Thoracic aorta (tissue), 2 donors: Measurements from ENCODE around the gene TBX4. TPM values are rescaled to one million over a fixed set of nuclear protein-coding genes. Genes with fewer than 3 reads are reported as not detected.

Experiments
- ATAC-seq: fragments of 150-250 bp; one replicate; pipeline ENCODE4 v1.8.0; 2017; ENCODE audit warnings: low read depth; ENCODE audit not compliant: insufficient number of reproducible peaks, low FRiP score
- DNase-seq: peaks from one replicate; pipeline ENCODE4 v3.0.0-alpha.2; 2020; ENCODE audit warnings: low spot score
- H3K27ac ChIP-seq, 2 donors: fragments of 200-600 bp; sonication (generic); 1 replicate in 1 of 2; 2 replicates in 1 of 2; pipeline ENCODE4 v1.5.1; 2016; ENCODE audit warnings: mild to moderate bottlenecking in 2 of 2, moderate library complexity in 2 of 2
- H3K27me3 ChIP-seq: fragments of 200-600 bp; sonication (generic); replicated peaks from 2 replicates; pipeline ENCODE4 v1.6.0; 2016; ENCODE audit warnings: mild to moderate bottlenecking; ENCODE audit not compliant: insufficient read depth
- H3K36me3 ChIP-seq: fragments of 200-600 bp; sonication (generic); one replicate; pipeline ENCODE4 v1.5.1; 2016
- H3K4me1 ChIP-seq, 2 donors: fragments of 200-600 bp; sonication (generic); 1 replicate in 1 of 2; 2 replicates in 1 of 2; pipeline versions ENCODE4 v1.5.1 to v1.6.0; 2016; ENCODE audit warnings: low read depth in 2 of 2, mild to moderate bottlenecking in 1 of 2; ENCODE audit not compliant: control insufficient read depth in 1 of 2
- H3K4me3 ChIP-seq: fragments of 200-600 bp; sonication (generic); 2 replicates; pipeline ENCODE4 v1.5.1; 2016; ENCODE audit warnings: mild to moderate bottlenecking
- H3K9me3 ChIP-seq: fragments of 200-600 bp; sonication (generic); 2 replicates; pipeline ENCODE4 v1.5.1; 2016
- total RNA-seq, 2 donors: library from RNA; depleted of rRNA; stranded (reverse); fragments of >200 nt; gene quantifications; one replicate each; pipeline versions ENCODE4 v1.1.0 to v1.2.3, GENCODE V29; 2016
- TF ChIP-seq, protein P1 (sequence below): fragments of 200-600 bp; sonication (generic); IDR thresholded peaks from one replicate; pipeline ENCODE4 v1.5.1; 2019; ENCODE audit warnings: antibody characterized with exemption

The TBX4 gene
- total RNA-seq, 2 donors from 2014 or later: not detected

DNA sequence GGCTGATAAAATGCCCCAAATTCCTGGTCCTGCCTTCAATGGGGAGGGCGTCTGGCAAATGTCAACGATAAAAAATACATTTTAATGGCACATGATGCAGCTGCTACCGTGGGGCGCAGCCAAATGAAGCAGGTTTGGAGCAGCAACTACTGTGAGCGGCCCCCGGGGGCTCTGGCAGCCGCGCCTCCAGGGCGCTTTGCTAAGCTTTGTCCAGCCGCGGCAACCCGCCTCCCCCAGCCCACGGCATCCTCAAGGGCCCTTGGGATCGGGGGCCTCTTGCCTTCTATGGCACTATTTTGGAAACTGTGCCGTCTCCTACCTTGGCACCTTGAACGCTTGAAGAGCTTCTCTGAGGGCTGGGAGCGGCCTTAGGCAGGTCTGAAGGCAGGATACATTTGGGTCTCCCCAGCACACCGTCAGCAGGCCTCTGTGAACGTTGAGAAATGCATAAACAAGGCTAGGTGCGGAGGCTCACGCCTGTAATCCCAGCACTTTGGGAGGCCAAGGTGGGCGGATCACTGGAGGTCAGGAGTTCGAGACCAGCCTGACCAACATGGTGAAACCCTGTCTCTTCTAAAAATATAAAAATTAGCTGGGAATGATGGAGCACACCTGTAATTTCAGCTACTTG lies 25.1 kb downstream of the TBX4 start:
- TF ChIP-seq, protein P1, sequence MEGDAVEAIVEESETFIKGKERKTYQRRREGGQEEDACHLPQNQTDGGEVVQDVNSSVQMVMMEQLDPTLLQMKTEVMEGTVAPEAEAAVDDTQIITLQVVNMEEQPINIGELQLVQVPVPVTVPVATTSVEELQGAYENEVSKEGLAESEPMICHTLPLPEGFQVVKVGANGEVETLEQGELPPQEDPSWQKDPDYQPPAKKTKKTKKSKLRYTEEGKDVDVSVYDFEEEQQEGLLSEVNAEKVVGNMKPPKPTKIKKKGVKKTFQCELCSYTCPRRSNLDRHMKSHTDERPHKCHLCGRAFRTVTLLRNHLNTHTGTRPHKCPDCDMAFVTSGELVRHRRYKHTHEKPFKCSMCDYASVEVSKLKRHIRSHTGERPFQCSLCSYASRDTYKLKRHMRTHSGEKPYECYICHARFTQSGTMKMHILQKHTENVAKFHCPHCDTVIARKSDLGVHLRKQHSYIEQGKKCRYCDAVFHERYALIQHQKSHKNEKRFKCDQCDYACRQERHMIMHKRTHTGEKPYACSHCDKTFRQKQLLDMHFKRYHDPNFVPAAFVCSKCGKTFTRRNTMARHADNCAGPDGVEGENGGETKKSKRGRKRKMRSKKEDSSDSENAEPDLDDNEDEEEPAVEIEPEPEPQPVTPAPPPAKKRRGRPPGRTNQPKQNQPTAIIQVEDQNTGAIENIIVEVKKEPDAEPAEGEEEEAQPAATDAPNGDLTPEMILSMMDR: no peak
- H3K4me3 ChIP-seq: no peak overlapping the region
- no peak overlapping the region for H3K27ac ChIP-seq
- ATAC-seq: no peak
- H3K9me3 ChIP-seq: no peaks in the 10 kb centered on the region
- no peaks in the 10 kb centered on the region for H3K36me3 ChIP-seq
- H3K4me1 ChIP-seq: no peaks in the 10 kb centered on the region
- no peaks in the 10 kb centered on the region for H3K27me3 ChIP-seq
- no peak for DNase-seq

DNA sequence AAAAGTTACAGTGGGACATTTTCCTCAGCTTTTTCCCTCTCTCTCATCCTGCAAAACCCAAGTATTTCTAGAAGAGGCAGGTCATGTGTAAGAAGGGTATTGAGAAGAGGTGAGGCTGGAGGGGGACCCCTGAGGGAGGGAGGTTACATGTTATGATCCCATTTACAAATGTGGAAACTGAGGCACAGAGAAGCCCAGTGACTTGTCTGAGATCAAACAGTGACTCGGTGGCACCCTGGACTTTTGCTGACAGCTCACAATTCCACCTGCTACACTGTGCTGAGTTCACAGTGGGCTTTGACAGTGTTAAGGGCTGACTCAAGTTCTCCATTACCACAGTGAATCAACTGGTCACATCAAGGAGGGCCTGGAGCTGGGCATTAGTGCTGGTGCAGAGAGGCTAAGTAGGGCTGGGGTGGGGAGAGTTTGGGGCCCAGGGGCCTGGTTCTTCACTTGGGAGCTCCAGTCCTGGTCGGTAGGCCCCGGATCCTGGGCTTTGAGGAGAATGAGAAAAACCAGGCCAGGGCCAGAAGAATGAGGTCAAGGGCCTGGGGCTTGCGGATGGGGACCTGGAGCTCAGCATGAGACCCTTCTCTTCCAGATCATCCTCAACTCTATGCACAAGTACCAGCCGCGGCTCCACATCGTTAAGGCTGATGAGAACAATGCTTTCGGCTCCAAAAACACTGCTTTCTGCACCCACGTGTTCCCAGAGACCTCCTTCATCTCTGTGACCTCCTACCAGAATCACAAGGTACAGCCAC lies 26.0 kb downstream of the TBX4 start:
- TF ChIP-seq, protein P1: no peak
- ATAC-seq: no peak
- DNase-seq: no peak
- Histone ChIP-seq H3K4me1 (no peaks in the 10 kb centered on the region), H3K27me3 (no peaks in the 10 kb centered on the region), H3K4me3 (no peak overlapping the region), H3K27ac (no peak overlapping the region), H3K36me3 (no peaks in the 10 kb centered on the region), H3K9me3 (no peaks in the 10 kb centered on the region)

DNA sequence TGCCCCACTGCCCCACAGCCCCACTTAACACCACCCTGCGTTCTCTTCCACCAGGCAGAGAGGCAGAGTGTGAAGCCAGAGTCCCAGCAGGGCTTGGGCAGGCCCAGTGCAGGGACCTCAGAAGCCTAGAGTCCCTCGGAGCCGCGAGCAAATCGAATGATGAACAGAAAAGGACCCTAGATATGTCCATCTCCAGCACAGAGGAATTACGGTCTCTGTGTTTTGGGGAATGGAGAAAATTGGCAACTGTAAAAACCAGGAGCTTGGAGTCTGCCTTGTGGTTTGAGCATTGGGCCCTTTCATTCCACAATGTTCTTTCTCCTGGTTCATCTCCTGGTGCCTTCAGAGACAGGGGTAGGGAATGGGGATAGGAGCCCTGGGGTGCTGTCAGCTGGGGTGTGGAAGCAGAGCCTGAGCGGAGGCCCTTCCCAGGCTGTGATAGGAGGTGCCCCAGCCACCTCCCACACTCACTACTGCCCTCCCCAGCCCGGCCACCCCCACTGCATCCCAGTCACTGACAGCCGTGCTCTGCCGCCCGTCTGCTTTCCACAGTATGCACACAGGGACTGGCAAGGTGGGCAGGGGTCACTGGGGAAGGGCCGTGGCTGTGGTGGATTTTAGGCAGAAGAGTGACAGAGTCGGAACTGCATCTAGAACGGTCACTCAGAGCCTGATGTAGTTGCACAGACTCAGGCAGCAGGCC lies 26.7 kb downstream of the TBX4 start:
- no peak overlapping the region for H3K4me3 ChIP-seq
- H3K9me3 ChIP-seq: no peaks in the 10 kb centered on the region
- no peaks in the 10 kb centered on the region for H3K36me3 ChIP-seq
- H3K27ac ChIP-seq: no peak overlapping the region
- H3K4me1 ChIP-seq: no peaks in the 10 kb centered on the region
- TF ChIP-seq, protein P1: no peak
- no peaks in the 10 kb centered on the region for H3K27me3 ChIP-seq
- DNase-seq (no peak), ATAC-seq (no peak)

DNA sequence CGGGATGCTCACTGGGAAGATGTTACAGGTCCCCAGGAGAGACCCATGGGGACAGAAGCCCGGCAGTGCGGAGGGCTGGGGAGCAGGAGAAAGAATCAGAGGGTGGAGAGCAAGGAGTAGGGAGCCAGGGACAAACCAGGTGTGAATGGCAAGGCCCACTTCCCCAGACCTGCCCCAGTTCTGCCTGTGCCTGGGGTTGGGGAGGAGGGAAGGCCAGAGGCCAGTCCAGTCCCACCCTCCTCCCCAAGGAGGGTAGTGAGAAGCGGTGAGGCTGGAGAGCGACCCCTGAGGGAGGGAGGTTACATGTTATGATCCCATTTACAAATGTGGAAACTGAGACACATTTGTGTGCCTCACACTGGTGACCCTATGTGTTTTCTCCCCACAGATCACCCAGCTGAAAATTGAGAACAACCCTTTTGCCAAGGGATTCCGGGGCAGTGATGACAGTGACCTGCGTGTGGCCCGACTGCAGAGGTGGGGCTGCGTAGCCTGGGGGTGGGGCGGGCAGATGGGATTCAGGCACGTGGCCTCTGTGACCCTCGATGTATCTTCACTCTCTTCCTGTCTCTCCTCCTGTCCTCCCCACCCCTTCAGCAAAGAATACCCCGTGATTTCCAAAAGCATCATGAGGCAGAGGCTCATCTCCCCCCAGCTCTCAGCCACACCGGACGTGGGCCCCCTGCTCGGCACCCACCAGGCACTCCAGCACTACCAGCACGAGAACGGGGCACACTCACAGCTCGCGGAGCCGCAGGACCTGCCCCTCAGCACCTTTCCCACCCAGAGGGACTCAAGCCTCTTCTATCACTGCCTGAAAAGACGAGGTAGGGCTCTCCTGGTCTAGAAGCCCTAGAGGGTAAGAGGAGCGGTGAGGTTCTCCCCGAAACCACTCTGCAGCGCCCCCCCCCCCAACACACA lies 27.5 kb downstream of the TBX4 start:
- TF ChIP-seq, protein P1: no peak
- ATAC-seq: no peak
- no peaks in the 10 kb centered on the region for H3K4me1 ChIP-seq
- H3K4me3 ChIP-seq: no peak overlapping the region
- H3K27ac ChIP-seq: no peak overlapping the region
- H3K36me3 ChIP-seq: no peaks in the 10 kb centered on the region
- DNase-seq: no peak
- no peaks in the 10 kb centered on the region for H3K27me3 ChIP-seq
- no peaks in the 10 kb centered on the region for H3K9me3 ChIP-seq
